Astrocyte (in vitro differentiated cells and primary cell): ENCODE data around the gene SGCD. TPM values are rescaled to one million over a fixed set of nuclear protein-coding genes. Genes with fewer than 3 reads are reported as not detected.

ENCODE experiments used
- DNase-seq: peaks from one replicate; pipeline ENCODE4 v3.0.0-alpha.2; 2010; ENCODE audit warnings: low read depth
- FAIRE-seq: peaks from 2 replicates; lab custom pipeline; 2011; peaks lifted over from hg19 to GRCh38; lab: Jason Lieb, UNC
- H2AFZ ChIP-seq: 2 replicates; pipeline ENCODE4 v1.6.0; 2012; ENCODE audit warnings: low read depth, low read length, inconsistent platforms
- H3K27ac ChIP-seq: 2 replicates; pipeline ENCODE4 v1.5.1; 2011; ENCODE audit warnings: low read depth, low read length, inconsistent platforms
- H3K27me3 ChIP-seq: 2 replicates; pipeline ENCODE4 v1.6.0; 2011; ENCODE audit warnings: low read length, inconsistent platforms; ENCODE audit not compliant: insufficient read depth
- H3K36me3 ChIP-seq: 2 replicates; pipeline ENCODE4 v1.5.1; 2011; ENCODE audit warnings: low read length, inconsistent platforms; ENCODE audit not compliant: insufficient read depth
- H3K4me1 ChIP-seq: 2 replicates; pipeline ENCODE4 v1.5.1; 2011; ENCODE audit warnings: low read length, inconsistent platforms; ENCODE audit not compliant: insufficient read depth
- H3K4me2 ChIP-seq: 2 replicates; pipeline ENCODE4 v1.6.0; 2012; ENCODE audit warnings: low read length, inconsistent platforms
- H3K4me3 ChIP-seq: 2 replicates; pipeline ENCODE4 v1.5.1; 2011; ENCODE audit warnings: low read depth, mild to moderate bottlenecking, low read length, inconsistent platforms; ENCODE audit not compliant: insufficient read depth
- H3K79me2 ChIP-seq: 2 replicates; pipeline ENCODE4 v1.6.0; 2012; ENCODE audit warnings: mild to moderate bottlenecking, low read length, inconsistent platforms; ENCODE audit not compliant: insufficient read depth
- H3K9ac ChIP-seq: 2 replicates; pipeline ENCODE4 v1.6.0; 2012; ENCODE audit warnings: mild to moderate bottlenecking, low read length, inconsistent platforms
- H3K9me3 ChIP-seq: 2 replicates; pipeline ENCODE4 v1.5.1; 2012; ENCODE audit warnings: low read depth, mild to moderate bottlenecking, low read length, inconsistent platforms; ENCODE audit not compliant: insufficient read depth
- H4K20me1 ChIP-seq: 2 replicates; pipeline ENCODE4 v1.6.0; 2012; ENCODE audit warnings: low read length, inconsistent platforms; ENCODE audit not compliant: insufficient read depth
- H3K27ac Mint-ChIP-seq: one replicate; pipeline ENCODE4 v1.8.0; 2021; ENCODE audit warnings: mild to moderate bottlenecking, mixed read lengths; ENCODE audit not compliant: unreplicated experiment
- H3K27me3 Mint-ChIP-seq: one replicate; pipeline ENCODE4 v1.8.0; 2021; ENCODE audit warnings: low read depth, mixed read lengths; ENCODE audit not compliant: unreplicated experiment
- H3K36me3 Mint-ChIP-seq: one replicate; pipeline ENCODE4 v1.8.0; 2021; ENCODE audit warnings: low read depth, mixed read lengths; ENCODE audit not compliant: unreplicated experiment
- H3K4me1 Mint-ChIP-seq: one replicate; pipeline ENCODE4 v1.8.0; 2021; ENCODE audit warnings: low read depth, mixed read lengths; ENCODE audit not compliant: unreplicated experiment
- H3K4me3 Mint-ChIP-seq: one replicate; pipeline ENCODE4 v1.8.0; 2021; ENCODE audit warnings: mild to moderate bottlenecking, moderate library complexity, mixed read lengths; ENCODE audit not compliant: unreplicated experiment
- H3K9me3 Mint-ChIP-seq: one replicate; pipeline ENCODE4 v1.8.0; 2021; ENCODE audit warnings: mild to moderate bottlenecking, mixed read lengths; ENCODE audit not compliant: unreplicated experiment
- CTCF ChIP-seq: IDR thresholded peaks from 2 replicates; pipeline ENCODE4 v1.5.1; 2011; ENCODE audit warnings: low read depth, mild to moderate bottlenecking, inconsistent platforms, low read length, moderate library complexity; ENCODE audit not compliant: insufficient read depth
- EZH2 ChIP-seq: IDR thresholded peaks from 2 replicates; pipeline ENCODE4 v1.6.1; 2012; ENCODE audit warnings: mild to moderate bottlenecking, low read length, inconsistent platforms; ENCODE audit not compliant: insufficient read depth
- total RNA-seq: library from RNA; stranded (reverse); gene quantifications from 2 replicates; pipeline ENCODE4 v1.2.1, GENCODE V29; 2021

The SGCD gene
- total RNA-seq, 1 donor from 2014 or later = 2.9 TPM

- Histone ChIP-seq H3K27me3 (no peaks in the 10 kb centered on the region), H4K20me1 (no peaks in the 10 kb centered on the region), H3K4me2 (no peak overlapping the region), H2AFZ (no peak overlapping the region), H3K9me3 (no peaks in the 10 kb centered on the region), H3K79me2 (no peaks in the 10 kb centered on the region), H3K27ac (no peak overlapping the region), H3K4me3 (no peak overlapping the region), H3K4me1 (no peaks in the 10 kb centered on the region), H3K9ac (no peak overlapping the region), H3K36me3 (no peaks in the 10 kb centered on the region)
- TF ChIP-seq CTCF = no peak
- FAIRE-seq = no peak
- H3K4me1 Mint-ChIP-seq = peaks cover 13% of the 10 kb centered on the region
- H3K36me3 Mint-ChIP-seq = no peaks in the 10 kb centered on the region
- no peaks in the 10 kb centered on the region for H3K27me3 Mint-ChIP-seq
- no peak for DNase-seq
- H3K27ac Mint-ChIP-seq = no peak overlapping the region
- no peak overlapping the region for H3K4me3 Mint-ChIP-seq
- peaks cover 3% of the 10 kb centered on the region for H3K9me3 Mint-ChIP-seq
Observed at GRCh38 chr5:156450778-156451177, 123.8 kb downstream of the SGCD start.

GRCh38 chr5:156451505-156451904 is 124.5 kb downstream of the SGCD start:
- H3K4me3 ChIP-seq = no peak overlapping the region
- FAIRE-seq (no peak), DNase-seq (no peak)
- no peak overlapping the region for H3K4me3 Mint-ChIP-seq
- H3K4me1 Mint-ChIP-seq = peaks cover 10% of the 10 kb centered on the region
- no peak overlapping the region for H3K4me2 ChIP-seq
- no peaks in the 10 kb centered on the region for H3K36me3 ChIP-seq
- H3K27me3 Mint-ChIP-seq = no peaks in the 10 kb centered on the region
- no peaks in the 10 kb centered on the region for H3K27me3 ChIP-seq
- H4K20me1 ChIP-seq = no peaks in the 10 kb centered on the region
- H3K79me2 ChIP-seq = no peaks in the 10 kb centered on the region
- no peaks in the 10 kb centered on the region for H3K36me3 Mint-ChIP-seq
- TF ChIP-seq CTCF = no peak
- TF ChIP-seq EZH2 = no peak
- H3K9me3 ChIP-seq = no peaks in the 10 kb centered on the region
- H3K9me3 Mint-ChIP-seq = peaks cover 3% of the 10 kb centered on the region
- no peaks in the 10 kb centered on the region for H3K4me1 ChIP-seq
- no peak overlapping the region for H2AFZ ChIP-seq
- H3K27ac ChIP-seq = no peak overlapping the region
- no peak overlapping the region for H3K9ac ChIP-seq
- H3K27ac Mint-ChIP-seq = no peak overlapping the region

GRCh38 chr5:156456857-156457256 is 129.9 kb downstream of the SGCD start:
- Histone ChIP-seq H3K4me1 (no peaks in the 10 kb centered on the region), H3K27ac (no peak overlapping the region), H4K20me1 (no peaks in the 10 kb centered on the region), H3K27me3 (no peaks in the 10 kb centered on the region), H2AFZ (no peak overlapping the region), H3K9me3 (no peaks in the 10 kb centered on the region), H3K79me2 (no peaks in the 10 kb centered on the region), H3K9ac (no peak overlapping the region), H3K36me3 (no peaks in the 10 kb centered on the region), H3K4me2 (no peak overlapping the region), H3K4me3 (no peak overlapping the region)
- Mint-ChIP-seq H3K4me3 (no peak overlapping the region), H3K27me3 (no peaks in the 10 kb centered on the region), H3K27ac (no peak overlapping the region), H3K4me1 (peaks cover 21% of the 10 kb centered on the region), H3K36me3 (no peaks in the 10 kb centered on the region), H3K9me3 (peaks cover 3% of the 10 kb centered on the region)
- TF ChIP-seq CTCF (no peak), EZH2 (no peak)
- DNase-seq = no peak
- FAIRE-seq = no peak
